Measurements from ENCODE around the gene CLTA.

- TF ChIP-seq EZH2 (IDR thresholded peaks at IDR 0.05; ENCODE audit: borderline replicate concordance, low read length) (no peak), CTCF (conservative IDR thresholded peaks at IDR 0.05 in 1 of 2, IDR thresholded peaks at IDR 0.05 in 1 of 2; ENCODE audit: extremely low read depth in 1 of 2, insufficient read depth in 1 of 2, low read depth in 1 of 2, low read length in 2 of 2) (no peak)
These were observed 23.9 kb downstream of the CLTA start for GRCh38 chr9:36214571-36214970.

Data from mammary epithelial cell (primary cell).